GM13976 (cell line): ENCODE data around the gene BARX2.
"Not testable (repeated sequence)": the region's sequence is repeated elsewhere in the genome, so short reads cannot be mapped to it uniquely, and the experiment has no call there.

Experiments
- DNase-seq: peaks from one replicate; pipeline ENCODE4 v3.0.0; 2012; ENCODE audit warnings: low spot score
- CTCF ChIP-seq: IDR thresholded peaks from 2 replicates; pipeline ENCODE4 v1.5.1; 2012; ENCODE audit warnings: borderline replicate concordance, mild to moderate bottlenecking; ENCODE audit not compliant: insufficient read depth; ENCODE audit errors: extremely low read depth, missing control alignments, control extremely low read depth
- in situ Hi-C: fragments of 300-500 bp; cut with MboI; formaldehyde crosslinking; loops from one replicate; pipeline ENCODE4 v1.12.0; 2022; ENCODE audit warnings: low sequenced_read_pairs, mixed read lengths, inconsistent platforms; ENCODE audit not compliant: unreplicated experiment

Gene BARX2

GRCh38 chr11:129375751-129376657 is at the start of gene BARX2:
Gene BARX2, plus strand, starts transcription at chr11:129375848. Its CDS starts 188 bp downstream, at chr11:129376036.
- peak; percentile 62 for DNase-seq
- TF ChIP-seq CTCF = peak; percentile 58
- in situ Hi-C loops = no loop called here

GRCh38 chr11:129326921-129327320 is 48.7 kb upstream of the BARX2 start:
- in situ Hi-C loops = loop anchor here (25.0 kb wide), 1 partner anchor 440 kb away; the partner anchor contains the start of gene KCNJ5
- TF ChIP-seq CTCF = no peak

GRCh38 chr11:129327708-129328107 is 47.9 kb upstream of the BARX2 start:
- DNase-seq = not testable (repeated sequence)
- in situ Hi-C loops = loop anchor here (25.0 kb wide), 1 partner anchor 440 kb away; the partner anchor contains the start of gene KCNJ5

More at GRCh38 chr11:129326921-129327320, 48.7 kb upstream of the BARX2 start:
- no peak for DNase-seq

GRCh38 chr11:129328756-129329155 is 46.9 kb upstream of the BARX2 start:
- TF ChIP-seq CTCF = no peak
- in situ Hi-C loops = loop anchor here (25.0 kb wide), 1 partner anchor 441 kb away; the partner anchor contains the start of gene KCNJ5
- no peak for DNase-seq

- no peak for DNase-seq
- no peak for TF ChIP-seq CTCF
- in situ Hi-C loops = loop anchor here (25.0 kb wide), 1 partner anchor 444 kb away; the partner anchor contains the start of gene KCNJ5
Measured at GRCh38 chr11:129331217-129331616, 44.4 kb upstream of the BARX2 start.

GRCh38 chr11:129331871-129332274 is 43.8 kb upstream of the BARX2 start:
- in situ Hi-C loops = loop anchor here (25.0 kb wide), 1 partner anchor 445 kb away; the partner anchor contains the start of gene KCNJ5
- peak; percentile 67 for TF ChIP-seq CTCF
- DNase-seq = peak; percentile 59

GRCh38 chr11:129333873-129334272 is 41.8 kb upstream of the BARX2 start:
- in situ Hi-C loops = loop anchor here (25.0 kb wide), 1 partner anchor 447 kb away; the partner anchor contains the start of gene KCNJ5
- no peak for TF ChIP-seq CTCF
- DNase-seq = no peak

- in situ Hi-C loops = loop anchor here (25.0 kb wide), 1 partner anchor 457 kb away; the partner anchor contains the start of gene KCNJ5
- not testable (repeated sequence) for DNase-seq
Measured at GRCh38 chr11:129344301-129344940, 31.2 kb upstream of the BARX2 start.
